Ishikawa (cell line): ENCODE results near the gene RER1.

Experiments used
- CEBPB ChIP-seq: IDR thresholded peaks from 2 replicates; pipeline ENCODE4 v1.6.1; 2012
- CREB1 ChIP-seq: IDR thresholded peaks from 2 replicates; pipeline ENCODE4 v1.6.1; 2012; ENCODE audit warnings: low read depth
- EGR1 ChIP-seq: IDR thresholded peaks from 2 replicates; pipeline ENCODE4 v1.6.1; 2012
- EP300 ChIP-seq: IDR thresholded peaks from 2 replicates; pipeline ENCODE4 v1.6.1; 2012; ENCODE audit warnings: borderline replicate concordance
- FOXM1 ChIP-seq: IDR thresholded peaks from 2 replicates; pipeline ENCODE4 v1.6.1; 2012; ENCODE audit warnings: low read depth, borderline replicate concordance
- MAX ChIP-seq: IDR thresholded peaks from 2 replicates; pipeline ENCODE4 v1.6.1; 2012
- NFIC ChIP-seq: IDR thresholded peaks from 2 replicates; pipeline ENCODE4 v1.6.1; 2012
- RAD21 ChIP-seq: IDR thresholded peaks from 2 replicates; pipeline ENCODE4 v1.6.1; 2012; ENCODE audit warnings: low read depth
- REST ChIP-seq: IDR thresholded peaks from 2 replicates; pipeline ENCODE4 v1.6.1; 2012; ENCODE audit warnings: low read depth, mild to moderate bottlenecking
- TAF1 ChIP-seq: IDR thresholded peaks from 2 replicates; pipeline ENCODE4 v1.6.1; 2012; ENCODE audit warnings: low read depth, mild to moderate bottlenecking
- TCF12 ChIP-seq: IDR thresholded peaks from 2 replicates; pipeline ENCODE4 v1.6.1; 2012; ENCODE audit warnings: low read depth
- USF1 ChIP-seq: IDR thresholded peaks from 2 replicates; pipeline ENCODE4 v1.6.1; 2012
- YY1 ChIP-seq: IDR thresholded peaks from 2 replicates; pipeline ENCODE4 v1.6.1; 2012; ENCODE audit warnings: low read depth
- ZBTB7A ChIP-seq: IDR thresholded peaks from 2 replicates; pipeline ENCODE4 v1.6.1; 2012; ENCODE audit warnings: low read depth

The RER1 gene

GRCh38 chr1:2415337-2415736 is 23.7 kb downstream of the RER1 start:
- TF ChIP-seq NFIC: no peak
- TF ChIP-seq RAD21: no peak
- TF ChIP-seq EP300: no peak
- TF ChIP-seq MAX: no peak
- TF ChIP-seq TCF12: no peak
- TF ChIP-seq TAF1: no peak
- TF ChIP-seq EGR1: no peak
- TF ChIP-seq YY1: no peak
- no peak for TF ChIP-seq FOXM1
- TF ChIP-seq ZBTB7A: no peak
- TF ChIP-seq REST: no peak
- TF ChIP-seq CREB1: no peak
- no peak for TF ChIP-seq USF1
- TF ChIP-seq CEBPB: no peak

- TF ChIP-seq EP300 (no peak), RAD21 (no peak), USF1 (no peak), TAF1 (no peak), ZBTB7A (no peak), CREB1 (no peak)
Observed at GRCh38 chr1:2415801-2416208, 24.2 kb downstream of the RER1 start.

- TF ChIP-seq FOXM1 (no peak), EGR1 (no peak)
Observed at GRCh38 chr1:2416403-2416802, 24.8 kb downstream of the RER1 start.

- TF ChIP-seq REST: no peak
- no peak for TF ChIP-seq USF1
- no peak for TF ChIP-seq RAD21
- TF ChIP-seq EP300: no peak
- TF ChIP-seq CREB1: no peak
- no peak for TF ChIP-seq CEBPB
Observed at GRCh38 chr1:2417083-2417832, 25.6 kb downstream of the RER1 start.

GRCh38 chr1:2417833-2418225 is 26.2 kb downstream of the RER1 start:
- no peak for TF ChIP-seq CREB1
- TF ChIP-seq REST: no peak
- TF ChIP-seq NFIC: no peak
- TF ChIP-seq FOXM1: no peak
